GM12878 (cell line): ENCODE data around the gene A4GNT. TPM values are rescaled to one million over a fixed set of nuclear protein-coding genes. Genes with fewer than 3 reads are reported as not detected.

Experiments
- ATAC-seq: fragments of 200-7000 bp; cut with Tn5 transposase; 3 replicates; pipeline ENCODE4 v1.9.1; 2020; ENCODE audit warnings: mild to moderate bottlenecking, moderate library complexity
- Bru-seq: library from RNA; stranded (reverse); fragments of 400-500 nt; gene quantifications from one replicate; lab custom pipeline; 2021; lab: Mats Ljungman, UMichigan
- BruChase-seq, 2 experiments: library from RNA; stranded (reverse); fragments of 400-500 nt; gene quantifications; one replicate each; lab custom pipeline; 2021; lab: Mats Ljungman, UMichigan
- BruUV-seq: library from RNA; stranded (reverse); fragments of 400-500 nt; replicated peaks from 2 replicates; lab custom pipeline; 2021; lab: Mats Ljungman, UMichigan
- CTCF ChIA-PET: fragments of 300-600 bp; sonication (Branson Sonifier 250); formaldehyde crosslinking; extraction: SDS; loops from one replicate; lab custom pipeline; 2021; ENCODE audit warnings: inconsistent platforms; lab: Yijun Ruan, JAX
- POLR2A ChIA-PET: fragments of 350-600 bp; formaldehyde crosslinking; extraction: SDS; loops from one replicate; lab custom pipeline; 2021; ENCODE audit warnings: inconsistent platforms; lab: Charles Lee
- RAD21 ChIA-PET: fragments of 300-600 bp; sonication (Branson Sonifier 250); formaldehyde crosslinking; loops from one replicate; lab custom pipeline; 2023; ENCODE audit warnings: antibody characterized with exemption; ENCODE audit not compliant: unreplicated experiment; lab: Charles Lee
- SMC1A ChIA-PET: fragments of 300-600 bp; sonication (Branson Sonifier 250); formaldehyde crosslinking; loops from one replicate; lab custom pipeline; 2023; ENCODE audit not compliant: unreplicated experiment, uncharacterized antibody; lab: Charles Lee
- DNase-seq: peaks from one replicate; pipeline ENCODE4 v3.0.0-alpha.2; 2011; ENCODE audit warnings: low read depth, low spot score
- FAIRE-seq: peaks from 3 replicates; lab custom pipeline; 2011; peaks lifted over from hg19 to GRCh38; lab: Jason Lieb, UNC
- H2AFZ ChIP-seq: 2 replicates; pipeline ENCODE4 v1.6.0; 2011; ENCODE audit warnings: low read depth, low read length, control low read depth; ENCODE audit not compliant: control insufficient read depth
- H3K27ac ChIP-seq: 2 replicates; pipeline ENCODE4 v1.5.1; 2011; ENCODE audit warnings: control low read depth; ENCODE audit not compliant: control insufficient read depth, insufficient read depth
- H3K27me3 ChIP-seq, 2 experiments: replicated peaks in 1 of 2; 2 replicates each; pipeline versions ENCODE4 v1.6.0 to v1.6.1; 2011; ENCODE audit warnings: low read length in 1 of 2; ENCODE audit not compliant: control insufficient read depth in 2 of 2, insufficient read depth in 2 of 2
- H3K36me3 ChIP-seq, 2 experiments: 2 replicates each; pipeline ENCODE4 v1.5.1; 2011; ENCODE audit warnings: low read length in 1 of 2; ENCODE audit not compliant: control insufficient read depth in 2 of 2, insufficient read depth in 2 of 2
- H3K4me1 ChIP-seq: 2 replicates; pipeline ENCODE4 v1.6.1; 2011; ENCODE audit warnings: mild to moderate bottlenecking, low read length, moderate library complexity, mixed read lengths; ENCODE audit not compliant: control insufficient read depth, insufficient read depth
- H3K4me2 ChIP-seq: 2 replicates; pipeline ENCODE4 v1.6.0; 2011; ENCODE audit warnings: control low read depth; ENCODE audit not compliant: control insufficient read depth, insufficient read depth
- H3K4me3 ChIP-seq: fragments of 200-600 bp; sonication (generic); 2 replicates; pipeline ENCODE4 v1.5.1; 2016
- H3K79me2 ChIP-seq: 2 replicates; pipeline ENCODE4 v1.6.0; 2011; ENCODE audit warnings: low read length; ENCODE audit not compliant: control insufficient read depth, insufficient read depth
- H3K9ac ChIP-seq: 2 replicates; pipeline ENCODE4 v1.8.0; 2011; ENCODE audit warnings: low read length, control low read depth, mixed read lengths; ENCODE audit not compliant: control insufficient read depth, insufficient read depth
- H3K9me3 ChIP-seq: replicated peaks from 3 replicates; pipeline ENCODE4 v1.5.1; 2011; ENCODE audit warnings: mild to moderate bottlenecking, low read length; ENCODE audit not compliant: control insufficient read depth, insufficient read depth
- H4K20me1 ChIP-seq: 2 replicates; pipeline ENCODE4 v1.6.0; 2011; ENCODE audit not compliant: control insufficient read depth, insufficient read depth
- DPF2 ChIP-seq: fragments of 450-650 bp; IDR thresholded peaks from 2 replicates; pipeline ENCODE4 v1.6.1; 2017; ENCODE audit warnings: mild to moderate bottlenecking
- HDAC2 ChIP-seq: fragments of 200-600 bp; sonication (generic); IDR thresholded peaks from 2 replicates; pipeline ENCODE4 v1.6.1; 2017
- RELA ChIP-seq: fragments of 450-650 bp; IDR thresholded peaks from 2 replicates; pipeline ENCODE4 v1.8.0; 2014; ENCODE audit warnings: borderline replicate concordance; ENCODE audit not compliant: partially characterized antibody
- YY1 ChIP-seq: IDR thresholded peaks from 2 replicates; pipeline ENCODE4 v1.6.1; 2011; ENCODE audit warnings: low read depth, mild to moderate bottlenecking, low read length
- ZNF622 ChIP-seq: fragments of 450-650 bp; IDR thresholded peaks from 2 replicates; pipeline ENCODE4 v1.6.1; 2017; ENCODE audit warnings: mild to moderate bottlenecking, inconsistent platforms
- WGBS: methylation state at CpG from one replicate; pipeline ENCODE4 v1.1.6; 2016; ENCODE audit warnings: low lambda C conversion rate; ENCODE audit not compliant: insufficient replicate concordance, insufficient coverage; ENCODE audit errors: missing lambda C conversion rate; 5-methylcytosine and 5-hydroxymethylcytosine counted together
- in situ Hi-C: fragments of 300-500 bp; cut with MboI; formaldehyde crosslinking; loops from 9 replicates; pipeline ENCODE4 v1.14.3; 2018; ENCODE audit warnings: mixed read lengths
- intact Hi-C: fragments of 100-400 bp; cut with micrococcal nuclease; formaldehyde crosslinking; loops from one replicate; pipeline ENCODE4 v1.14.2; 2022; ENCODE audit not compliant: unreplicated experiment
- long read RNA-seq, 2 experiments: library from polyadenylated mRNA; unstranded; transcript quantifications; one replicate each; pipeline ENCODE4 v2.0.0, GENCODE V29; 2019 to 2020
- polyA minus RNA-seq, 3 experiments: library from RNA; depleted of rRNA, polyadenylated mRNA; stranded (reverse); fragments of >200 nt; gene quantifications; 2 replicates each; pipeline ENCODE4 v1.2.3, GENCODE V29; 2011
- polyA plus RNA-seq, 11 experiments: library from polyadenylated mRNA; depleted of rRNA in 4 of 11; unstranded in 6 of 11; stranded (reverse) in 5 of 11; fragments of >200 nt; fragmentation: Nextera tagmentation in 4 of 11; fragmentation: Illumina TruSeq in 1 of 11; extraction: Ambion mirVana in 4 of 11; extraction: Trizol in 1 of 11; gene quantifications; 1 replicate in 1 of 11; 2 replicates in 10 of 11; pipeline versions ENCODE4 v1.2.1 to v1.2.3, GENCODE V29; 2011 to 2016; ENCODE audit warnings: inconsistent platforms in 2 of 11, missing spikeins in 2 of 11, low read depth in 1 of 11
- total RNA-seq, 4 experiments: library from RNA; depleted of rRNA in 3 of 4; stranded (reverse); fragments of >200 nt in 3 of 4; fragmentation: Illumina TruSeq in 1 of 4; extraction: Trizol in 1 of 4; gene quantifications; 2 replicates each; pipeline versions ENCODE4 v1.2.1 to v1.2.3, GENCODE V29; 2013 to 2021
- TF ChIP-seq, protein P1 (sequence below): IDR thresholded peaks from 2 replicates; pipeline ENCODE4 v1.6.1; 2011; ENCODE audit warnings: mild to moderate bottlenecking, low read depth, low read length, moderate library complexity; ENCODE audit not compliant: insufficient replicate concordance

The A4GNT gene
- total RNA-seq (2013; cell fraction: nucleolus; rRNA removed) = not detected in 2 replicates
- not detected in 2 replicates for total RNA-seq (2014; rRNA removed)
- not detected in 2 replicates for total RNA-seq (2014; rRNA removed; fragmentation: Illumina TruSeq; extraction: Trizol)
- total RNA-seq (2021) = not detected in 2 replicates
- not detected for polyA plus RNA-seq (2011; ENCODE audit: low read depth)
- polyA plus RNA-seq (2011; rRNA removed) = not detected in 2 replicates
- polyA plus RNA-seq (2011; cell fraction: cytosol; rRNA removed) = not detected in 2 replicates
- not detected in 2 replicates for polyA plus RNA-seq (2011; cell fraction: nucleus; rRNA removed)
- not detected in 2 replicates for polyA plus RNA-seq (2012)
- polyA plus RNA-seq (2014; fragmentation: Illumina TruSeq; extraction: Trizol) = not detected in 2 replicates
- polyA plus RNA-seq (2014; fragmentation: Nextera tagmentation; extraction: Ambion mirVana) = not detected
- not detected in 2 replicates for polyA plus RNA-seq (2014; rRNA removed)
- not detected for polyA plus RNA-seq (2016; fragmentation: Nextera tagmentation; extraction: Ambion mirVana)
- not detected in 2 replicates for polyA minus RNA-seq (2011; rRNA and poly(A)+ RNA removed)
- not detected in 2 replicates for polyA minus RNA-seq (2011; cell fraction: cytosol; rRNA and poly(A)+ RNA removed)
- not detected in 2 replicates for polyA minus RNA-seq (2011; cell fraction: nucleus; rRNA and poly(A)+ RNA removed)
- not detected for Bru-seq, nascent RNA
- percentile 16 among the genes with signal in this experiment for BruChase-seq, experiment 1, labeled RNA remaining after a 6-hour chase
- percentile 13 among the genes with signal in this experiment for BruChase-seq, experiment 2, labeled RNA remaining after a 2-hour chase
- long read RNA-seq, experiment 1 = 0 reads
- long read RNA-seq, experiment 2 = 0 reads

DNA sequence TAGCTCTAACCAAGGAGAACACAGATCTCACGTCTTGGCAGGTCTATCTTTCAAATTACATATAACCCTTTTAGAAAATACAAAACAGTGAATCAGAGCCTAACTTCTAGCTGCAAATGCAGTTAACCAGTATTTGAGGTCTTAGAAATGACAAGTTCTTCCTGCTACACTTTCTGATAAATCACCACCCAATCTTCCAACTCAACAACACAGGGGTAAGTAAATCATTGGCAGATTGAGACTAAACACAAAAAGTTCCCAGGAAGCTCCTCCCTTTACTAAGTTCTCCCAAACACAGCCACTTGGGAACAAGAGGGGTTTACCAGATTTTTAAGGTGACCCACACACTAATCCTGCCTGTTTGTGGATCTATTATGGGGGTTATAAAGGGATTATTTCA lies at the start of gene A4GNT:
TSS of gene A4GNT (minus strand) at position 152 of the 400 bp plus-strand sequence. CDS start 1,134 bp downstream, outside the sequence.
- Histone ChIP-seq H2AFZ (no peak within 1 kb of the TSS), H3K27me3 (peaks cover 0 to 2% of the 10 kb centered on the region in 2 experiments; a peak in 2 of 4 replicates), H4K20me1 (no peaks in the 10 kb centered on the region), H3K4me1 (no peaks in the 10 kb centered on the region), H3K79me2 (no peaks in the 10 kb centered on the region), H3K36me3 (no peaks in the 10 kb centered on the region), H3K27ac (no peak within 1 kb of the TSS), H3K9ac (no peak within 1 kb of the TSS), H3K9me3 (no peaks in the 10 kb centered on the region), H3K4me2 (no peak within 1 kb of the TSS)
- in situ Hi-C loops (no loop called here), intact Hi-C loops (no loop called here)
- ATAC-seq (no peak), FAIRE-seq (no peak), DNase-seq (no peak)
- WGBS = 0% methylated on average over 1 of the region's 1 CpG
- CTCF ChIA-PET = interaction anchor here (1.5 kb wide), 1 partner anchor 12 kb away, joined by 6 read pairs; no protein-coding TSS in a partner anchor
- RAD21 ChIA-PET = no interaction called here
- BruUV-seq = no TSS peak
- SMC1A ChIA-PET = interaction anchor here (1.0 kb wide), 1 partner anchor 90 kb away, joined by 3 read pairs; no protein-coding TSS in a partner anchor
- POLR2A ChIA-PET = interaction anchor here (0.7 kb wide), 1 partner anchor 57 kb away, joined by 3 read pairs; no protein-coding TSS in a partner anchor
- TF ChIP-seq YY1 (no peak), DPF2 (no peak), ZNF622 (no peak), RELA (no peak), HDAC2 (no peak)
- TF ChIP-seq, protein P1, sequence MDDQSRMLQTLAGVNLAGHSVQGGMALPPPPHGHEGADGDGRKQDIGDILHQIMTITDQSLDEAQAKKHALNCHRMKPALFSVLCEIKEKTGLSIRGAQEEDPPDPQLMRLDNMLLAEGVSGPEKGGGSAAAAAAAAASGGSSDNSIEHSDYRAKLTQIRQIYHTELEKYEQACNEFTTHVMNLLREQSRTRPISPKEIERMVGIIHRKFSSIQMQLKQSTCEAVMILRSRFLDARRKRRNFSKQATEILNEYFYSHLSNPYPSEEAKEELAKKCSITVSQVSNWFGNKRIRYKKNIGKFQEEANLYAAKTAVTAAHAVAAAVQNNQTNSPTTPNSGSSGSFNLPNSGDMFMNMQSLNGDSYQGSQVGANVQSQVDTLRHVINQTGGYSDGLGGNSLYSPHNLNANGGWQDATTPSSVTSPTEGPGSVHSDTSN = no peak
- TF ChIP-seq, all 136 proteins: peak for 0
- no peak within 1 kb of the TSS for H3K4me3 ChIP-seq
